ENCODE results near the gene TMEM82. TPM values are rescaled to one million over a fixed set of nuclear protein-coding genes. Genes with fewer than 3 reads are reported as not detected.
A peak's percentile ranks its signal among the peaks of the same experiment; 100 is the strongest.

TMEM82 gene
- total and polyA plus RNA-seq, 3 donors from 2014 or later: not detected

DNA sequence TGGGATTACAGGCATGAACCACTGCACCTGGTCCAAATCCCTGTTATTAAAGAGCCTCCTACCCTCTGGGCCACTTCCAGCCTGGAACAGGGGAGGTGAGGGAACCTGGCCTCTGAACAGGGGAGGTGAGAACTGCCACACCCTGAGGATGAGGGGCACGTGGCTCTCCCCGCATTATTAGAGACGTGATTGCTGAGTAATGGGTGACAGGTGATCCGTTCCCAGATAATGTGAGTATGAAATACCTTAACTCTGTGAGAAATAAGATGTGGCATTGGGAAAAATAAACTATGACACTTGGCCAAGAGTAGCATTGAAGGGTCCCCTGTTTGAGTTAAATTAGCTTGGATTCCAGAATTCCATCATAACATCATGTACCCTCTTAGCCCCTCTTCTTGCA is 19.9 kb upstream of the TMEM82 start:
- intact Hi-C loops (cut with DNase I; ENCODE audit: low total_unique reads): no loop called here
- peak overlapping the region in 1 of 2 donors; percentile 50 for H3K27ac ChIP-seq
- H3K9me3 ChIP-seq: no peaks in the 10 kb centered on the region
- H3K27me3 ChIP-seq: no peaks in the 10 kb centered on the region
- WGBS, 2 donors: 94 to 95% methylated on average over 4 of the region's 4 CpGs
- TF ChIP-seq POLR2A (IDR thresholded peaks at IDR 0.05): no peak
- H3K4me1 ChIP-seq: peaks cover 11% of the 10 kb centered on the region
- DNase-seq: no peak
- no peak overlapping the region for H3K4me3 ChIP-seq
- H3K36me3 ChIP-seq (ENCODE audit: low read depth, missing control alignments): no peaks in the 10 kb centered on the region

GRCh38 chr1:15722836-15723532 is 19.3 kb upstream of the TMEM82 start:
- intact Hi-C loops (cut with DNase I; ENCODE audit: low total_unique reads): no loop called here
- Histone ChIP-seq H3K27me3 (no peaks in the 10 kb centered on the region), H3K4me1 (peaks cover 11% of the 10 kb centered on the region), H3K36me3 (ENCODE audit: low read depth, missing control alignments) (no peaks in the 10 kb centered on the region), H3K9me3 (no peaks in the 10 kb centered on the region), H3K27ac (peak overlapping the region; percentile 27 to 50), H3K4me3 (no peak overlapping the region)
- TF ChIP-seq POLR2A (IDR thresholded peaks at IDR 0.05) (no peak), CTCF (IDR thresholded peaks at IDR 0.05) (no peak)
- DNase-seq: peak; percentile 69
- WGBS, 2 donors: 61 to 75% methylated on average over 13 of the region's 13 CpGs

DNA sequence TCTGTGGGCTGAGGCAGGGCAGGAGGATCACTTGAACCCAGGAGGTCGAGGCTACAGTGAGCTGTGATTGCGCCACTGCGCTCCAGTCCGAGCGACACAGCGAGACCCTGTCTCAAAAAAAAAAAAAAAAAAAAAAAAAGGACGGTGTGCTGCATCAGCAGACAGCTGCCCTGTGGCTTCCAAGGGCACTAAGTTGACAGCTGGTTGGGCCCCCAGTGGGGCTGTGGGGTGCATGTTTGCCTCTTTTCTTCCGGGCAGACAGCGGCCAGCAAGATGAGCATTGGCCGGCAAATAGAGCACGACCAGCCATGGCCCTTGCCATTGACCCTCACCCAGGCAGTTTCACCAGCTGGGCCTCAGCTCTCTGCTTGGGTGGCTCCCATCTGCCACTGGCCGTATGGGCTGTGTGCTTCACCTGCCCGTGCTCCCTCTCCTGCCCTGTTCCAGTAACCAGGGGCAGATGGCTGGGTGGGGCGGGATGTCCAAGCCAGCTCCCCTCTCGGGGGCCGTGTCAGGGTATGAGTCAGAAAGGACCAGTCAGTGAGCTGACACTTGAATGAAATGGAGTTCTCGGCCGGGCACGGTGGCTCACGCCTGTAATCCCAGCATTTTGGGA is 18.6 kb upstream of the TMEM82 start:
- no peak for DNase-seq
- intact Hi-C loops (cut with DNase I; ENCODE audit: low total_unique reads): no loop called here
- H3K27me3 ChIP-seq: no peaks in the 10 kb centered on the region
- 83 to 87% methylated on average over 17 to 19 of the region's 20 CpGs for WGBS, 2 donors
- no peaks in the 10 kb centered on the region for H3K36me3 ChIP-seq (ENCODE audit: low read depth, missing control alignments)
- no peak for TF ChIP-seq CTCF (IDR thresholded peaks at IDR 0.05)
- no peak for TF ChIP-seq POLR2A (IDR thresholded peaks at IDR 0.05)
- peaks cover 11% of the 10 kb centered on the region for H3K4me1 ChIP-seq
- H3K4me3 ChIP-seq: no peak overlapping the region
- H3K27ac ChIP-seq: no peak overlapping the region
- no peaks in the 10 kb centered on the region for H3K9me3 ChIP-seq

DNA sequence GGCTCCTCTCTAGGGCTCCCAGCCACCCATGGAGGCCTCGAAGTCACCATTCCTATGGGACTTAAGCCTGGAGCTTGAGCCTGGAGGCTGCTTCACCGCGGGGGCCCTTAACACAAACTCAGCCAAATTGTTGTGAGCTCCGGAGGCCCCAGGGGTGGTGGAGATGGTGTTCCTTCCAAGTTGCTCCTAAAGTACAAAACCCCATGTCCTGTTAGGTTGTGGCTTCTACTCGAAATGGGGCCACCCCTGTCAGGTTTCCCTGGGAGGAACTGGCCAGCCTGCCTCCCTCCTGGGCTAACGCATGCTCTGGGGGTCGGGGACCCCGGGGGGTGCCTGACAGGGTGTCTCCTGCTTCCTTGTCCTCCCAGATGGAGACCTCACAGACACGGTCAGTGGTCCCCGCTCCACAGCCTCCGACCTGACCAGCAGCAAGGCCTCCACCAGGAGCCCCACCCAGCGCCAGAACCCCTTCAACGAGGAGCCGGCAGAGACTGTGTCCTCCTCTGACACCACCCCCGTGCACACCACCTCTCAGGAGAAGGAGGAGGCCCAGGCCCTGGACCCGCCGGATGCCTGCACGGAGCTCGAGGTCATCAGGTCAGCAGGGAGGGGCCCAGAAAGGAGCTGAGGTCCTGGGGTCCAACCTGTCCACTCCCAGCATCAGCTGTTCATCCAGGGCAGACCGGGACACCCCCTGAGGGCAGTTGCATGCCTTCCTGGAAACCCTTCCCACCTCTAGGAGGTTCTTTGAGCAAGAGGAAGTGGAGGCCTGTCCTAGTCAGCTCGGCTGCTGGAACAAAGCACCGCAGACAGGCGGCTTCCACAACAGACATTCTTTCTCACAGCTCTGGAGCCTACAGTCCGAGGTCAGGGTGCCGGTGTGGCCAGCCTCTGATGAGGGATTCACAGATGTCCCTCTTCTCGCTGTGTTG is 17.1 kb upstream of the TMEM82 start:
- 74 to 78% methylated on average over 12 to 21 of the region's 26 CpGs for WGBS, 2 donors
- DNase-seq: no peak
- no peaks in the 10 kb centered on the region for H3K9me3 ChIP-seq
- intact Hi-C loops (cut with DNase I; ENCODE audit: low total_unique reads): no loop called here
- H3K27me3 ChIP-seq: no peaks in the 10 kb centered on the region
- no peak for TF ChIP-seq POLR2A (IDR thresholded peaks at IDR 0.05)
- TF ChIP-seq CTCF (IDR thresholded peaks at IDR 0.05): no peak
- no peaks in the 10 kb centered on the region for H3K36me3 ChIP-seq (ENCODE audit: low read depth, missing control alignments)
- H3K4me3 ChIP-seq: no peak overlapping the region
- peaks cover 11% of the 10 kb centered on the region for H3K4me1 ChIP-seq
- peak overlapping the region in 1 of 2 donors; percentile 24 for H3K27ac ChIP-seq

DNA sequence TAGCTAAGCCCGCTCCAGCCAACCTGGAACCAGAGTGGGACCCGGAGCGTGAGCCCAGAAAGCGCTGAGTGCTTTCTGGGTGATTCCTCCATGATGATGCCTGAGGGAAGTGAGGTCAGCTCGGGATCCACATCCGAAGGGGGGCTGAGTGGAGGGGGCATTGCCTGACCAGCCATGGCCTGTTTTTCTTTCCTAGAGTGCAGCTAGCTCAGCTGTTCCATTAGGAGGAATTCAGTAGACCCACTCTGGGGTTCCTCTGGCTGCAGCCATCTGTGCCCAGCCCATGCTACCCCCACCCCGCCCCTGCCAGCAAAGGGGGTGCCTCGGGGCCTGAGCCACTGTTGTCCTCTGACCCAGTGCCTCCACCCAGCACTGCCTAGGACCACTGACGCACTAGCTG is 15.8 kb upstream of the TMEM82 start:
- no peaks in the 10 kb centered on the region for H3K36me3 ChIP-seq (ENCODE audit: low read depth, missing control alignments)
- DNase-seq: no peak
- no peak overlapping the region for H3K4me3 ChIP-seq
- peaks cover 11% of the 10 kb centered on the region for H3K4me1 ChIP-seq
- H3K9me3 ChIP-seq: no peaks in the 10 kb centered on the region
- intact Hi-C loops (cut with DNase I; ENCODE audit: low total_unique reads): no loop called here
- no peaks in the 10 kb centered on the region for H3K27me3 ChIP-seq
- 90% methylated on average over 3 to 9 of the region's 9 CpGs for WGBS, 2 donors
- H3K27ac ChIP-seq: no peak overlapping the region
- TF ChIP-seq CTCF (IDR thresholded peaks at IDR 0.05) (no peak), POLR2A (IDR thresholded peaks at IDR 0.05) (no peak)
